ENCODE results near the gene GSTA5.
"Not testable (repeated sequence)": the region's sequence is repeated elsewhere in the genome, so short reads cannot be mapped to it uniquely, and the experiment has no call there.

DNA sequence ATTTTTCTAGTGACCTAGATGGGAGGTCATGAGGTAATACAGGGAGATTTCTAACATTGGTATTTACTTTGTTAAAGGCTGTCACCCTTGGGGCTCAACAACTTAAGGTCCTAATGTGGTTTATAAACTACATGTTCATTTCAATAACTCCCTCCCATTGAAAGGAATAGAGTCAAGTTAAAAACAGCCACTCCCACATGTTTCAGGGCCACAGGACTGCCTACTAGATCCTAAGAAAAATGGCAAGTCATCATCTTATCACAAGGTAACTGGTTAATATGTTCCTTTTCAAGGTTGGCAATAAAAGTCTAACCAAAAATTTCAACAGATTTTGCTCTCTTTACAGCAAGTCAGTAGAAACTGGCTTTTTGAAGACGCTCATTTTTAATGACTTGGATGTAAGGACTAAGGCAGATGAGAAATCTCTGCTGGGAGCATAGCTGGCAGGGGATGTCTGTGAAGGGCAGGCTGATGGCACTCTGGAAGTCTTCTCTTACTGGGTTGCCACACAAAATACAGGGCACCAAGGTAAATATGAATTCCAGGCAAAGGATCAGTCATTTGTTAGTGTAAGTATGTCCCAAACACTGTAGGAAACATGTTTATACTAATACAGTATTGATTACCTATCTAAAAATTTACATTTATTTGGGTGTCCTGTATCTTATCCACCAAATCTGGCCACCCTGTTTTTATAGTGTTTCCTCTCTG lies 13.4 kb downstream of the GSTA5 start:
- TF ChIP-seq POLR2A (IDR thresholded peaks at IDR 0.05) = not testable (repeated sequence)
- TF ChIP-seq, protein P1, sequence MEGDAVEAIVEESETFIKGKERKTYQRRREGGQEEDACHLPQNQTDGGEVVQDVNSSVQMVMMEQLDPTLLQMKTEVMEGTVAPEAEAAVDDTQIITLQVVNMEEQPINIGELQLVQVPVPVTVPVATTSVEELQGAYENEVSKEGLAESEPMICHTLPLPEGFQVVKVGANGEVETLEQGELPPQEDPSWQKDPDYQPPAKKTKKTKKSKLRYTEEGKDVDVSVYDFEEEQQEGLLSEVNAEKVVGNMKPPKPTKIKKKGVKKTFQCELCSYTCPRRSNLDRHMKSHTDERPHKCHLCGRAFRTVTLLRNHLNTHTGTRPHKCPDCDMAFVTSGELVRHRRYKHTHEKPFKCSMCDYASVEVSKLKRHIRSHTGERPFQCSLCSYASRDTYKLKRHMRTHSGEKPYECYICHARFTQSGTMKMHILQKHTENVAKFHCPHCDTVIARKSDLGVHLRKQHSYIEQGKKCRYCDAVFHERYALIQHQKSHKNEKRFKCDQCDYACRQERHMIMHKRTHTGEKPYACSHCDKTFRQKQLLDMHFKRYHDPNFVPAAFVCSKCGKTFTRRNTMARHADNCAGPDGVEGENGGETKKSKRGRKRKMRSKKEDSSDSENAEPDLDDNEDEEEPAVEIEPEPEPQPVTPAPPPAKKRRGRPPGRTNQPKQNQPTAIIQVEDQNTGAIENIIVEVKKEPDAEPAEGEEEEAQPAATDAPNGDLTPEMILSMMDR (IDR thresholded peaks at IDR 0.05) = not testable (repeated sequence)

Measured in body of pancreas (tissue), 4 donors.